Urinary bladder (tissue), 4 donors: ENCODE results near the gene LMX1B. TPM values are rescaled to one million over a fixed set of nuclear protein-coding genes. Genes with fewer than 3 reads are reported as not detected.

ENCODE experiments used
- DNase-seq: peaks from one replicate; pipeline ENCODE4 v3.0.0-alpha.2; 2015; ENCODE audit errors: extremely low spot score
- H3K27ac ChIP-seq: one replicate; pipeline ENCODE4 v1.5.1; 2013; ENCODE audit warnings: low read depth, mild to moderate bottlenecking, moderate library complexity
- H3K36me3 ChIP-seq: one replicate; pipeline ENCODE4 v1.6.1; 2013; ENCODE audit warnings: mild to moderate bottlenecking, moderate library complexity; ENCODE audit not compliant: insufficient read depth
- H3K4me1 ChIP-seq: one replicate; pipeline ENCODE4 v1.6.1; 2013; ENCODE audit warnings: mild to moderate bottlenecking, moderate library complexity; ENCODE audit not compliant: insufficient read depth
- H3K4me3 ChIP-seq: one replicate; pipeline ENCODE4 v1.5.1; 2013; ENCODE audit warnings: low read depth, low read length
- WGBS: extraction: QIAGEN DNeasy Blood & Tissue Kit; methylation state at CpG from one replicate; pipeline ENCODE4 v1.1.7; 2013; 5-methylcytosine and 5-hydroxymethylcytosine counted together
- polyA plus RNA-seq: library from polyadenylated mRNA; stranded (reverse); fragments of 200-250 nt; gene quantifications from one replicate; pipeline ENCODE4 v1.2.3, GENCODE V29; 2013
- total RNA-seq: library from RNA; depleted of rRNA; stranded (reverse); fragments of >200 nt; gene quantifications from one replicate; pipeline ENCODE4 v1.2.3, GENCODE V29; 2014
- donor health status: healthy with polysubstance abuse.
- donor health status: healthy.

Gene LMX1B
- total and polyA plus RNA-seq, 2 donors, result 0.04 TPM; not detected in 1

GRCh38 chr9:126695186-126695585 lies 81.5 kb downstream of the LMX1B start:
- DNase-seq, result no peak
- Histone ChIP-seq H3K4me3 (no peak overlapping the region), H3K4me1 (no peaks in the 10 kb centered on the region), H3K27ac (no peak overlapping the region), H3K36me3 (no peaks in the 10 kb centered on the region)
- 85% methylated on average over 14 of the region's 14 CpGs for WGBS

GRCh38 chr9:126695701-126696400 lies 82.1 kb downstream of the LMX1B start:
- no peak overlapping the region for H3K4me3 ChIP-seq
- DNase-seq, result no peak
- no peaks in the 10 kb centered on the region for H3K36me3 ChIP-seq
- 85% methylated on average over 22 of the region's 22 CpGs for WGBS
- H3K4me1 ChIP-seq, result no peaks in the 10 kb centered on the region
- no peak overlapping the region for H3K27ac ChIP-seq

DNA sequence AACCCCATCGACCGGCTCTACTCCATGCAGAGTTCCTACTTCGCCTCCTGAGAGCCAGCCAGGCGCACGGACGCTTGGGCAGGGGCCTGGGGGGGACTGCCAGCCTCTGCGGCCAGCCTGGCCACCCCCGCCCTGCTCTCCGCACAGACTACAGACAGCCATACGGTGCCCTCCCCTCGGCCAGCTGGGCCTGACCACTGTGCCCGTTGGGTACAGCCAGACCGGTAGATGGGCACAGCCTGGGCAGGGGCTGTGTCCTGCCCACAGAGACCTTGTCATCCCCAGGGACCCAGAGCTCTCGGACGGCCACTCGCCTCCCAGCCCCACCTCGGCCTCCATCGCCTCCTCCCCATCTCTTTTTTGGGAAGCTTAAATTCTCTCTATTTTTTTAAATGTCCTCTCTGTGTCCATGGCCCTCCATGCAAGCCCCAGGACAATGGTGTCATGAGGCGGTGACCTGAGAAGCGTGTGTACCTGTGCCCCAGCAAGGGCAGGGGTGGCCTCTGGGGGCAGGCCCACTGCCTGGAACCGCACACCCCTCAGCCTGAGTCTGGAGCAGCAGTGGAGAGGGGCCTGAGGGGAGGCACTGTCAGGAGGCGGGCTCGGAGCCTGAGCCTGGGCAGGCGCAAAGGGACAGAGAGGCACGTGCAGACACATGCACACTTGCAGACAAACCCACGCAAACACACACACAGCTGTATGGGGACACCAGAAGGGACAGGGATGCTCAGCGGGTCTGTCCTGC lies 82.8 kb downstream of the LMX1B start:
- no peak overlapping the region for H3K4me3 ChIP-seq
- no peak overlapping the region for H3K27ac ChIP-seq
- WGBS, result 90% methylated on average over 27 of the region's 27 CpGs
- no peak for DNase-seq
- no peaks in the 10 kb centered on the region for H3K4me1 ChIP-seq
- H3K36me3 ChIP-seq, result no peaks in the 10 kb centered on the region

GRCh38 chr9:126697330-126697729 lies 83.6 kb downstream of the LMX1B start:
- no peak overlapping the region for H3K27ac ChIP-seq
- DNase-seq, result no peak
- WGBS, result 92% methylated on average over 3 of the region's 3 CpGs
- H3K4me1 ChIP-seq, result no peaks in the 10 kb centered on the region
- H3K36me3 ChIP-seq, result no peaks in the 10 kb centered on the region
- H3K4me3 ChIP-seq, result no peak overlapping the region

DNA sequence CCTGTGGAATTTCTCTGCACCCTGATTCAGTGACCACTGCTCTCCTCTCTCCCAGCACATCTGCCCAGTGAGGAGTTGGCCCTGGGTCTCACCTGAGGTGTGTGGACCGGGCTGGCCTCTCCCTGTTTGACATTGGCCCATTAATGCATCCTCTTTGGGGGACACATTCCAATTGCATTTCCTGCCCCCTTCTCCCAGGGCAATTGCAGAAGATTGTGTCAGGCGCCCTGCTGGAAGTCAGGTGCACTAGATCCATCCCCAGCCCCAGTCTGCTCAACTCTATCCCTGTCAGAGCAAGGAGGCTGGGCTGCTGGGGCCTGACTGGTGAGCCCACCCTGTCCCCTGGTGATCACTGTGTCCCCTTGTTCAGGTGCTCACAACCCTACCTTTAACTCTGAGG lies 84.5 kb downstream of the LMX1B start:
- 94% methylated on average over 2 of the region's 2 CpGs for WGBS
- Histone ChIP-seq H3K4me1 (no peaks in the 10 kb centered on the region), H3K4me3 (no peak overlapping the region), H3K27ac (no peak overlapping the region), H3K36me3 (no peaks in the 10 kb centered on the region)
- DNase-seq, result no peak

DNA sequence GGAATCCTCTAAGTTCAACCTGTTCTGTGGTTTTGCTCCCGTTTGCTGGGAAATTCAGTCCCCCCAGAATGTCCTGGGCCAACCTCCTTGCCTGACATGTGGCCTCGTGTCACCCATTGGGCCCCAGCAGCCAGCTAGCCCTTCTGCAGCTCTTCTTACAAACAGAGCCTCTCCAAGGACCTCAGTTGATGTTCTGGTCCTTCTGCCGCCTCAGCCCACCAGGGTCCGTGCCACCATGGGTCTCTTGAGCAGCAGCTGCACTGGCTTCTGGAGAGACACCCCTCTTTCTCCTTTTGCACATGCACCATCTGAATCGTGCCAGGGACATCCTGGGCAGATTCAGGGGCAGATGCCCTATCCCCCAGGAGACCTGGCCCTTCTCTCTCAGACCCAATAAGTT lies 85.0 kb downstream of the LMX1B start:
- WGBS, result 87% methylated on average over 5 of the region's 5 CpGs

DNA sequence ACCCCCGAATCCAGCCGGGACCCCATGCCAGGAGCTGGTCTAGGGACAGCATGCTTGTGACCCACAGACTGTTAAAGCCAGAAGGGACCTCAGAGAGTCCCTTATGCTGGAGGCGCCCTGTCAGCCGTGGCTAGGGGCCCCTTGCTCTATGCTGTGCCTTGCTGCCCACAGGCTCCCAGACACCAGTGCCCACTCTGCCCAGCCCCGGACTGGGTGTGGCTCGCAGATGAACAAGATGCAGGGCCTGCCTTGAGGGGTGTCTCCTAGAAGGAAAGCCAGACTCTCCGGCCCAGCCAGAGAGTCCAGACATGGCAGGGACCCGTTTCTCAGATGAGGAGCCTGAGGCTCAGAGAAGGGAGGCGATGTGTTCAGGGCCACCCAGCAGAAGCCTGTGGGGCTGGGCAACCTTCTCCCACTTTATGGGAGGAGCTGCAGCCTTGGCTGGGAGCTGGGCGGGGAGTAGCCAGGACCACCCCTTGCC lies 85.7 kb downstream of the LMX1B start:
- Histone ChIP-seq H3K27ac (no peak overlapping the region), H3K4me3 (no peak overlapping the region), H3K4me1 (no peaks in the 10 kb centered on the region), H3K36me3 (no peaks in the 10 kb centered on the region)
- 86% methylated on average over 10 of the region's 10 CpGs for WGBS
- no peak for DNase-seq

More for the DNA sequence above, 85.0 kb downstream of the LMX1B start:
- Histone ChIP-seq H3K4me1 (no peaks in the 10 kb centered on the region), H3K4me3 (no peak overlapping the region), H3K36me3 (no peaks in the 10 kb centered on the region), H3K27ac (no peak overlapping the region)
- DNase-seq, result no peak

GRCh38 chr9:126700296-126700695 lies 86.6 kb downstream of the LMX1B start:
- WGBS, result 91% methylated on average over 10 of the region's 10 CpGs
- H3K36me3 ChIP-seq, result no peaks in the 10 kb centered on the region
- no peaks in the 10 kb centered on the region for H3K4me1 ChIP-seq
- DNase-seq, result no peak
- no peak overlapping the region for H3K4me3 ChIP-seq
- H3K27ac ChIP-seq, result no peak overlapping the region

GRCh38 chr9:126700903-126701812 lies 87.4 kb downstream of the LMX1B start:
- no peaks in the 10 kb centered on the region for H3K4me1 ChIP-seq
- no peaks in the 10 kb centered on the region for H3K36me3 ChIP-seq
- H3K27ac ChIP-seq, result no peak overlapping the region
- H3K4me3 ChIP-seq, result no peak overlapping the region
- 70% methylated on average over 14 of the region's 14 CpGs for WGBS
- no peak for DNase-seq

DNA sequence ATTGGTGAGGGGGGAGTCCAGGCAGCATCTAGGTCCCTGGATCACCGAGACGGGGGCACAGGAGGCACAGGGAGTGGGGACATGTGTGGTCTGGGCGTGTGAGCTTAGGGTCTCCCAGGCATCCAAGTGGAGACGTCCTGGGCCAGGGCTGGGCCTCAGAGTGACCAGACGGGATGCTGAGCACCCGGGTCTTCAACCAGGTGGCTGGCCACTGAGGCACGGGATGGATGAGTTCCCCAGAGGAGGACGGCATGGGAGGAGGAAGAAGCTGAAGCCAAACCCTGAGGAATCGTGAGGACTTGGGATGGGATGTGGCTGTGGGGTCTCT lies 88.0 kb downstream of the LMX1B start:
- Histone ChIP-seq H3K27ac (no peak overlapping the region), H3K4me3 (no peak overlapping the region), H3K36me3 (no peaks in the 10 kb centered on the region), H3K4me1 (no peaks in the 10 kb centered on the region)
- no peak for DNase-seq
- 88% methylated on average over 9 of the region's 9 CpGs for WGBS

GRCh38 chr9:126702151-126703001 lies 88.6 kb downstream of the LMX1B start:
- no peak for DNase-seq
- no peak overlapping the region for H3K27ac ChIP-seq
- no peaks in the 10 kb centered on the region for H3K4me1 ChIP-seq
- H3K4me3 ChIP-seq, result no peak overlapping the region
- WGBS, result 56% methylated on average over 30 of the region's 30 CpGs
- H3K36me3 ChIP-seq, result no peaks in the 10 kb centered on the region

DNA sequence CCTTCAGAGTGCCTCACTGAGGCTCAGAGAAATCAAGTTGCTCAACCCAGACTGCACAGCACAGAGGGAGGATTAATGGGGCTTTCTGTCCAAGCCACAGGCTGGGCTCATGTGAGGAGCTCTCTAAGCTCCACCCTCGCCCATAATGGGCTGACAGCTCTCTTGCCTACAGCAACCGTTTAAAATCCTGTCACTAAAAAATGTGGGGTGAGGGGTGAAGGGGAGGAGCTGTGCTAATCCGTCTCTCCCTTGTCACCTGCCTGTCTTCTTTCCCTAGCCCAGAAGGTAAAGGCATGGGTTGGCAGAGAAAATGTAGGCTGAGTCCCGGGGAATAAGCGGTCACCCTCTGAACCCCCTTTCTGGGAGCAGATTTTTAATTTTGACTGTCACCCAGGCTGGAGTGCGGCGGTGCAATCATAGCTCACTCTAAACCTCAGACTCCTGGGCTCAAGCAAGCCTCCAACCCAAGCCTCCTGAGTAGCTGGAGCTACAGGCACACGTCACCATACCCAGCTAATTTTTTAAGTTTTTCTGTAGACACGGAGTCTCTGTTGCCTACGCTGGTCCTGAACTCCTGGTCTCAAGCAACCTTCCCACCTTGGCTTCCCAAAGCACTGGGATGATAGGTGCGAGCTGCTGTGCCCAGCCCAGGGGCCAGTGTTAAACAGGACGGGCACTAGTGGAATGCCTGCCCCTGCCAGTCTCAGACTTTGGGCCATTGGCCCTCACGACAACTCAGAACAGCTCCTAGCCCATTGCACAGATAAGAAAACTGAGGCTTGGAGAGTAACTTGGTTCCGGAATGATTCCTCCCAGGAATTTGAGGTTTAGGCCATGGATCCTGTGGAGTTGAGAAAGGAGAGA lies 89.5 kb downstream of the LMX1B start:
- 73% methylated on average over 14 of the region's 14 CpGs for WGBS
- H3K4me3 ChIP-seq, result no peak overlapping the region
- H3K4me1 ChIP-seq, result no peaks in the 10 kb centered on the region
- H3K36me3 ChIP-seq, result no peaks in the 10 kb centered on the region
- no peak for DNase-seq
- H3K27ac ChIP-seq, result no peak overlapping the region
